ENCODE results near the gene PARVG. TPM values are rescaled to one million over a fixed set of nuclear protein-coding genes. Genes with fewer than 3 reads are reported as not detected.

The PARVG gene
- total RNA-seq, 1 experiment from 2014 or later = 1.3 TPM

DNA sequence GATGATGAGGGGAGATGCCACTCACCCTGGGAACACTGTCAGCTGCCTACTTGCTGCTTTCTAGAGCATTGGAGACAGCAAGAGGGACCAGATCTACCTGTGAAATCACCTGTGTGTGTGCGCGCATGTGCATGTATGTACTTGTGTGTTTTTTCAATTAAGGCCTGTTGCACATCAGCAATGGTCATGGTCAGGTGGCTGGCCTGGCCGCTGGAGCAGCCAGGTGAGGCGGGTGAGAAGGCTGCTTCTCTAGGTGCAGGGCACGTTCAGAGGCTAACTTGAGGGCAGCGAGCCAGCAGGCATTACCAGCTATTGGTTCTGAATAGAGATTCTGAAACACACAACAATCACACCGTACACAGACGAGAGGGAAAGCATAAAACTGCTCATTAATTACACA lies 65.1 kb downstream of the PARVG start:
- Histone ChIP-seq H2BK120ac (ENCODE audit: low read depth, low read length, poor library complexity, severe bottlenecking) (no peak overlapping the region), H3K79me2 (ENCODE audit: insufficient read depth, low read length) (no peaks in the 10 kb centered on the region), H3K9me3 (ENCODE audit: control insufficient read depth, low read depth, low read length) (no peaks in the 10 kb centered on the region), H2BK15ac (ENCODE audit: low read depth, low read length) (no peak overlapping the region), H4K20me1 (ENCODE audit: control insufficient read depth, insufficient read depth, insufficient read length) (no peaks in the 10 kb centered on the region), H2BK5ac (ENCODE audit: insufficient read length, low read length) (no peak overlapping the region), H4K91ac (ENCODE audit: insufficient read length, low read depth, low read length) (no peak overlapping the region), H2AK5ac (ENCODE audit: insufficient read length, low read length) (no peak overlapping the region), H3K23ac (ENCODE audit: insufficient read length, low read depth, low read length) (no peak overlapping the region), H3K4me1 (ENCODE audit: insufficient read depth, low read length) (no peaks in the 10 kb centered on the region), H3T11ph (ENCODE audit: low read length) (no peak overlapping the region), H3K4ac (ENCODE audit: low read depth, low read length) (no peak overlapping the region), H3K9ac (ENCODE audit: extremely low read depth, insufficient read length, low read length) (no peak overlapping the region), H2BK20ac (ENCODE audit: low read depth, low read length, poor library complexity, severe bottlenecking) (no peak overlapping the region), H3K27ac (ENCODE audit: insufficient read length, low read depth, low read length) (no peak overlapping the region), H3K79me1 (ENCODE audit: insufficient read depth, low read depth, low read length, poor library complexity, severe bottlenecking) (no peaks in the 10 kb centered on the region), H2BK12ac (ENCODE audit: insufficient read length, low read depth, low read length) (no peak overlapping the region), H3K56ac (ENCODE audit: insufficient read length, low read depth, low read length) (no peak overlapping the region), H3K4me2 (ENCODE audit: insufficient read depth, insufficient read length, low read length) (no peak overlapping the region), H3K27me3 (ENCODE audit: insufficient read depth, low read length) (no peaks in the 10 kb centered on the region), H2AFZ (ENCODE audit: low read length) (no peak overlapping the region), H3K14ac (ENCODE audit: insufficient read depth, low read length) (no peak overlapping the region), H4K8ac (replicated peaks; ENCODE audit: insufficient read length, low read depth, low read length) (no peak overlapping the region), H4K5ac (ENCODE audit: insufficient read length, low read depth, low read length) (no peak overlapping the region), H3K18ac (ENCODE audit: insufficient read length, low read depth, low read length) (no peak overlapping the region), H3K23me2 (ENCODE audit: insufficient read length, low read depth, low read length, poor library complexity, severe bottlenecking) (no peaks in the 10 kb centered on the region)
- DNase-seq = no peak
- H3K4me3 Mint-ChIP-seq = no peak overlapping the region
- no peak overlapping the region for H3K27ac Mint-ChIP-seq
- TF ChIP-seq, protein P1, sequence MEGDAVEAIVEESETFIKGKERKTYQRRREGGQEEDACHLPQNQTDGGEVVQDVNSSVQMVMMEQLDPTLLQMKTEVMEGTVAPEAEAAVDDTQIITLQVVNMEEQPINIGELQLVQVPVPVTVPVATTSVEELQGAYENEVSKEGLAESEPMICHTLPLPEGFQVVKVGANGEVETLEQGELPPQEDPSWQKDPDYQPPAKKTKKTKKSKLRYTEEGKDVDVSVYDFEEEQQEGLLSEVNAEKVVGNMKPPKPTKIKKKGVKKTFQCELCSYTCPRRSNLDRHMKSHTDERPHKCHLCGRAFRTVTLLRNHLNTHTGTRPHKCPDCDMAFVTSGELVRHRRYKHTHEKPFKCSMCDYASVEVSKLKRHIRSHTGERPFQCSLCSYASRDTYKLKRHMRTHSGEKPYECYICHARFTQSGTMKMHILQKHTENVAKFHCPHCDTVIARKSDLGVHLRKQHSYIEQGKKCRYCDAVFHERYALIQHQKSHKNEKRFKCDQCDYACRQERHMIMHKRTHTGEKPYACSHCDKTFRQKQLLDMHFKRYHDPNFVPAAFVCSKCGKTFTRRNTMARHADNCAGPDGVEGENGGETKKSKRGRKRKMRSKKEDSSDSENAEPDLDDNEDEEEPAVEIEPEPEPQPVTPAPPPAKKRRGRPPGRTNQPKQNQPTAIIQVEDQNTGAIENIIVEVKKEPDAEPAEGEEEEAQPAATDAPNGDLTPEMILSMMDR (conservative IDR thresholded peaks at IDR 0.05) = no peak
- H3K9me3 Mint-ChIP-seq = peaks cover 18 to 19% of the 10 kb centered on the region in 2 experiments
- peaks cover 0 to 4% of the 10 kb centered on the region in 2 experiments; a peak in 2 of 4 replicates for H3K4me1 Mint-ChIP-seq
- H3K27me3 Mint-ChIP-seq (ENCODE audit: low read depth) = peaks cover 3% of the 10 kb centered on the region
- H3K36me3 Mint-ChIP-seq (ENCODE audit: insufficient read depth in 1 of 3, low read depth in 3 of 3) = peaks cover 13 to 21% (median 15%) of the 10 kb centered on the region in 3 experiments; a peak in 6 of 7 replicates
- no CpG with 5 or more reads among the region's 8 CpGs for WGBS (ENCODE audit: extremely low coverage, insufficient read length, low lambda C conversion rate)

Measured in H9 (cell line).